Measurements from ENCODE around the gene MAP3K15. TPM values are rescaled to one million over a fixed set of nuclear protein-coding genes. Genes with fewer than 3 reads are reported as not detected.

The MAP3K15 gene
- total RNA-seq, 2 experiments from 2014 or later, result 0.14 TPM; not detected in 1

- Histone ChIP-seq H3K4me3 (ENCODE audit: low read length) (no peak overlapping the region), H3K4me1 (ENCODE audit: insufficient read depth, low read length) (peaks cover 38% of the 10 kb centered on the region), H3K27me3 (ENCODE audit: control insufficient read depth in 1 of 2, insufficient read depth in 2 of 2, low read length in 2 of 2) (no peaks in the 10 kb centered on the region), H3K36me3 (ENCODE audit: insufficient read depth, low read length) (peaks cover 28% of the 10 kb centered on the region), H3K9me3 (ENCODE audit: control insufficient read depth in 1 of 2, insufficient read depth in 1 of 2, low read length in 2 of 2) (no peaks in the 10 kb centered on the region), H3K27ac (ENCODE audit: low read depth in 1 of 2, low read length in 2 of 2) (no peak overlapping the region)
- Mint-ChIP-seq H3K4me3 (no peak overlapping the region), H3K9me3 (no peaks in the 10 kb centered on the region), H3K36me3 (ENCODE audit: low read depth) (peaks cover 37% of the 10 kb centered on the region), H3K27me3 (no peaks in the 10 kb centered on the region), H3K4me1 (ENCODE audit: low read depth) (peaks cover 29% of the 10 kb centered on the region), H3K27ac (peak overlapping the region; percentile 49)
- ATAC-seq (ENCODE audit: poor library complexity), result no peak
- TF ChIP-seq, protein P1, sequence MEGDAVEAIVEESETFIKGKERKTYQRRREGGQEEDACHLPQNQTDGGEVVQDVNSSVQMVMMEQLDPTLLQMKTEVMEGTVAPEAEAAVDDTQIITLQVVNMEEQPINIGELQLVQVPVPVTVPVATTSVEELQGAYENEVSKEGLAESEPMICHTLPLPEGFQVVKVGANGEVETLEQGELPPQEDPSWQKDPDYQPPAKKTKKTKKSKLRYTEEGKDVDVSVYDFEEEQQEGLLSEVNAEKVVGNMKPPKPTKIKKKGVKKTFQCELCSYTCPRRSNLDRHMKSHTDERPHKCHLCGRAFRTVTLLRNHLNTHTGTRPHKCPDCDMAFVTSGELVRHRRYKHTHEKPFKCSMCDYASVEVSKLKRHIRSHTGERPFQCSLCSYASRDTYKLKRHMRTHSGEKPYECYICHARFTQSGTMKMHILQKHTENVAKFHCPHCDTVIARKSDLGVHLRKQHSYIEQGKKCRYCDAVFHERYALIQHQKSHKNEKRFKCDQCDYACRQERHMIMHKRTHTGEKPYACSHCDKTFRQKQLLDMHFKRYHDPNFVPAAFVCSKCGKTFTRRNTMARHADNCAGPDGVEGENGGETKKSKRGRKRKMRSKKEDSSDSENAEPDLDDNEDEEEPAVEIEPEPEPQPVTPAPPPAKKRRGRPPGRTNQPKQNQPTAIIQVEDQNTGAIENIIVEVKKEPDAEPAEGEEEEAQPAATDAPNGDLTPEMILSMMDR (IDR thresholded peaks at IDR 0.05), result no peak
- ChIA-PET CTCF (interaction anchor here (1.1 to 2.0 kb wide), 2 partner anchors 14 to 24 kb away, joined by 3 to 5 read pairs; no protein-coding TSS in a partner anchor), POLR2A (no interaction called here)
- intact Hi-C loops (cut with DNase I, micrococcal nuclease), result loop anchor here in 1 of 2 experiments (10.0 kb wide), 2 partner anchors 923 to 1613 kb away; partner anchors contain the start of genes CDKL5 and SCML1
- no peak for DNase-seq
These were observed 167.4 kb downstream of the MAP3K15 start for GRCh38 chrX:19347916-19348315.

DNA sequence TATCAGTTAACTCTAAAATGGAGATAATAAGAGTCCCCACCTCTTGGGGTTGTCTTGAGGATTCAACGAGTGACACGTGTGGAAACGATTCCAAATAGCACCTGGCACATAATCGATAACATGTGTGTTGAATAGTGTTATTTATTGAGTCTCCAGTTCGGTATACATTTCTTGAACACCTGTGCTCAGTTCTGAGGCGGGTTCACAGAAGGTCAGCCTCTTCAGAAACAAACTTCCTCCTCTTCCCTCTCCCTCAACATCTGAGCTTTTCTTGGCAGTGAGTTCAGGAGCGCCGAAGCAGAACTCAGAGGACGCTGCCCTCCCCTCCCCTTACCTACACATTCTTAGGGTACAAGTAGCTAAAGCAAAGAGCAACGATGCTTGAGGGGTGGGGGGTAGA, 170.6 kb downstream of the MAP3K15 start:
- peak overlapping the region; percentile 90 for H3K27ac Mint-ChIP-seq
- intact Hi-C loops (cut with DNase I, micrococcal nuclease), result loop anchor here (5.0 to 10.0 kb wide), 4 partner anchors 667 to 1610 kb away; partner anchors contain the start of genes SCML1 (in 2 of the 2) and CDKL5 (in 1 of the 2)

DNA sequence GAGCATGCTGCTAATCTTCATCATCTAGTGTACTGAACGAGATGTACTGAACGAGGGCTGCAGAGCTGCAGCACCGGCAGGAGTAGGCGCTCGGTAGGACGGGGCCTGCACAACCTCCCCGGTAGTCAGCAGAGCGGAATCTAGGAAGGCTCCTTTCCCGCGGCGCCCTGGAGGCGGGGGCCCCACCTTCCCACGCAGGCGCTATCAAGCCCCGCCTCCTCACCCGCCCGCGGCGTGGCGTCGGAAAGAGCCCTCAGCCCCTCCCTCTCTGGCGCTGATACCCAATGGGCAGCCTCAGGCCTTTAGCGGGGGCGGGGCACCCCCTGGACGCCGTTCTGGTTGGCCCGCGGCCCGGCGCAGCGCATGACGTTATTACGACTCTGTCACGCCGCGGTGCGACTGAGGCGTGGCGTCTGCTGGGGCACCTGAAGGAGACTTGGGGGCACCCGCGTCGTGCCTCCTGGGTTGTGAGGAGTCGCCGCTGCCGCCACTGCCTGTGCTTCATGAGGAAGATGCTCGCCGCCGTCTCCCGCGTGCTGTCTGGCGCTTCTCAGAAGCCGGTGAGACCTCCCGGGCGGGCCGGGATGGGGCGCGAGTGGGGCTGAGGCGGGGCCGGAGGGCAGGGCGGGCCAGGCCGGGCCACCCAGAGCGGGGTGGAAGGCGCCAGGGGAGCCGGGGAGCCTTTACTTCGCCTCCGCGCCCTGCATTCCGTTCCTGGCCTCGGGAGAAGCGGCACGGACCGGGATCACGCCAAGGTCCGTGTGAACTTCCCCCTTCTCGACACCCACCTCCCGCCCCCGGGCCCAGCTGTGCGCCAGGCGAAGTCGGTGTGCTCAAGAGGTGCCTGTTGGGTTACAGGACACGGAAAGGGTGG, 171.5 kb downstream of the MAP3K15 start, which contains the start of gene PDHA1:
PDHA1 (plus strand) TSS at position 393 of the 874 bp plus-strand sequence; CDS start at position 504, 111 bp downstream.
- peak; percentile 96 for ATAC-seq (ENCODE audit: poor library complexity)
- H3K4me3 Mint-ChIP-seq, result peak within 1 kb of the TSS; percentile 90
- ChIA-PET CTCF (no interaction called here), POLR2A (no interaction called here)
- DNase-seq, result peak; percentile 82 to 96 (median 90)
- no peaks in the 10 kb centered on the region for H3K9me3 Mint-ChIP-seq
- Histone ChIP-seq H3K36me3 (ENCODE audit: insufficient read depth, low read length) (no peaks in the 10 kb centered on the region), H3K27me3 (ENCODE audit: control insufficient read depth in 1 of 2, insufficient read depth in 2 of 2, low read length in 2 of 2) (no peaks in the 10 kb centered on the region), H3K4me3 (ENCODE audit: low read length) (peak within 1 kb of the TSS; percentile 74), H3K27ac (ENCODE audit: low read depth in 1 of 2, low read length in 2 of 2) (peak within 1 kb of the TSS; percentile 56 to 60), H3K9me3 (ENCODE audit: control insufficient read depth in 1 of 2, insufficient read depth in 1 of 2, low read length in 2 of 2) (no peaks in the 10 kb centered on the region), H3K4me1 (ENCODE audit: insufficient read depth, low read length) (peaks cover 27% of the 10 kb centered on the region)
- H3K4me1 Mint-ChIP-seq (ENCODE audit: low read depth), result peaks cover 19% of the 10 kb centered on the region
- TF ChIP-seq, protein P1 (IDR thresholded peaks at IDR 0.05), result no peak
- no peaks in the 10 kb centered on the region for H3K27me3 Mint-ChIP-seq
- intact Hi-C loops (cut with DNase I, micrococcal nuclease), result loop anchor here (2.0 to 10.0 kb wide), 5 partner anchors 359 to 1609 kb away; partner anchors contain the start of genes SCML1 (in 2 of the 2), CDKL5 (in 1 of the 2) and PHKA2 (in 1 of the 2)
- peaks cover 5% of the 10 kb centered on the region for H3K36me3 Mint-ChIP-seq (ENCODE audit: low read depth)
- peak within 1 kb of the TSS; percentile 90 for H3K27ac Mint-ChIP-seq

More for the DNA sequence above, 170.6 kb downstream of the MAP3K15 start:
- no peak for ATAC-seq (ENCODE audit: poor library complexity)
- DNase-seq, result no peak
- Histone ChIP-seq H3K27ac (ENCODE audit: low read depth in 1 of 2, low read length in 2 of 2) (no peak overlapping the region), H3K9me3 (ENCODE audit: control insufficient read depth in 1 of 2, insufficient read depth in 1 of 2, low read length in 2 of 2) (no peaks in the 10 kb centered on the region), H3K36me3 (ENCODE audit: insufficient read depth, low read length) (peaks cover 1% of the 10 kb centered on the region), H3K27me3 (ENCODE audit: control insufficient read depth in 1 of 2, insufficient read depth in 2 of 2, low read length in 2 of 2) (no peaks in the 10 kb centered on the region), H3K4me3 (ENCODE audit: low read length) (peak overlapping the region; percentile 74), H3K4me1 (ENCODE audit: insufficient read depth, low read length) (peaks cover 27% of the 10 kb centered on the region)
- H3K9me3 Mint-ChIP-seq, result no peaks in the 10 kb centered on the region
- CTCF ChIA-PET, result interaction anchor here (0.7 kb wide), 1 partner anchor 1489 kb away, joined by 5 read pairs; no protein-coding TSS in a partner anchor
- H3K4me1 Mint-ChIP-seq (ENCODE audit: low read depth), result peaks cover 19% of the 10 kb centered on the region
- no peaks in the 10 kb centered on the region for H3K27me3 Mint-ChIP-seq
- POLR2A ChIA-PET, result no interaction called here
- TF ChIP-seq, protein P1 (IDR thresholded peaks at IDR 0.05), result no peak
- H3K36me3 Mint-ChIP-seq (ENCODE audit: low read depth), result peaks cover 12% of the 10 kb centered on the region
- peak overlapping the region; percentile 90 for H3K4me3 Mint-ChIP-seq
